HG03066 (cell line): Measurements from ENCODE around the gene CCDC34.

Source experiments
- ATAC-seq: cut with Tn5 transposase; IDR thresholded peaks from one replicate; pipeline ENCODE4 v1.9.1; 2021; ENCODE audit warnings: low read depth; ENCODE audit not compliant: unreplicated experiment

Gene CCDC34

DNA sequence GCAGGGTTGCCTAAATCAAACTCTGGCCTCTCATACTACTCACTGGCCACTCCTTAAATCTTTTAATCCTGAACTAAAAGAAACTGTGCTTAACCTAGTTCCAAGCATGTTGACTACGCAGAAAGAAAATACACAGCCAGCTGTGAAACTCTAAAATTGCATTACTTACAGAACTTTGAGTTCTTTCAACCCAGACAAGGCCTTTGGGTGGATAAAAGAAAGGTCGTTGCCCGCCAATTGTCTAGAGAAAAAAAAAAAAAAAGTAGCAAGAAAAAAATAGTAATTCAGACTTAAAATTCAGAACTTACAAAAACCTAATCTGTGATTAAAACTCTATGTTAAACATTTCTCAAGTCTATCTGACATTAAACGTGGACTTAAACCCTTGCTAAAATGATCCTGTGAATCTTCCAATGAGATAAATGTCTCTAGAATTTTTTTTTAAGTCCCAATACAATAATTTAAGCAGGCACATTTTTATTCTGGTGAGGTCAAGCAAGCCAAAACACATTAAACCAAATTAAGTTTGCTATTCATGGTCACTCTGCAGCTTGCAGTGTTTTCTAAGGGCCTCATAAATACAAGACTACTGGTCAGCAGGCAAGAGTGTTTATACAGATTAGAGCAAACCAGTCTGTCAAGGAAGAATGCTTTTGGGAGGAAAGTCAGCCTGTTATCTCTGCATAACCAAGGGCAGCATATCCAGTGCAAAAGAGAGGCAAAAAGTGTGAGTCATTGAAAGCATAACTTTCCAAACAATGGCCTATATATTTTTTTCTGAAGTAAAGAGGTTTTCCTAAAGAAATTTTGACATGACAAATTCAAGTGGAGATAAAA lies 29.5 kb upstream of the CCDC34 start:
- ATAC-seq: no peak

DNA sequence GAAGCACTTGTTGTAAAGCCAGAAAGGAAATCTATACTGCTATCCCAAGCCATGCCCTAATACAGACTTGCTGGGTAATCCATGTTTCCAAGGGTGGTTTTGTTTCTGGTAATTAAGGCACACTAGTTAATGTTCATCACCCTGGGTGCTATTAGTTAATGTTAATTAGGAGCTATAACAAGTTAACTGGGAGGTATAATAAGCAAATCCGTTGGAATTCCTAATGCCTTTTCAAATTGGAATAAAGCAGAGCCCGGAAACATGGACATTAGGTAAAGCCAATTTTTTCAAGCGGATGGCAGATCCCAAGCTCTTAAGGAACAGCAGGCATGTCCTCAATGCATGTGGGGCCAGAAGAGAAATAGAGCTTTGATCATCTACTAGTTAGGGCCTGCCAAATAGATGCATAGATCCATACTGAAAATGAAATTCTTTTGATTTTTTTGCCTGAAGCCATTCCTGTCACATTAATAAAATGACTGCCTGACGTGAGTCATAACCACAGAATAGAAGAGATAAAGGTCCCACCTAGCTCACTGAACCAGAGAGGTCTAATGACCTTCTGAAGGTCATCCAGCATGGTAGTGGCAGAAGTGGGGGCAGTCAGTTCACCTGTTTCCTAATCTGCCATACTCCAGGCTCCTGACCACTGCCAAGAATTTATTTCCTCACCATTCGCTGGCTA lies 28.5 kb upstream of the CCDC34 start:
- ATAC-seq: no peak

DNA sequence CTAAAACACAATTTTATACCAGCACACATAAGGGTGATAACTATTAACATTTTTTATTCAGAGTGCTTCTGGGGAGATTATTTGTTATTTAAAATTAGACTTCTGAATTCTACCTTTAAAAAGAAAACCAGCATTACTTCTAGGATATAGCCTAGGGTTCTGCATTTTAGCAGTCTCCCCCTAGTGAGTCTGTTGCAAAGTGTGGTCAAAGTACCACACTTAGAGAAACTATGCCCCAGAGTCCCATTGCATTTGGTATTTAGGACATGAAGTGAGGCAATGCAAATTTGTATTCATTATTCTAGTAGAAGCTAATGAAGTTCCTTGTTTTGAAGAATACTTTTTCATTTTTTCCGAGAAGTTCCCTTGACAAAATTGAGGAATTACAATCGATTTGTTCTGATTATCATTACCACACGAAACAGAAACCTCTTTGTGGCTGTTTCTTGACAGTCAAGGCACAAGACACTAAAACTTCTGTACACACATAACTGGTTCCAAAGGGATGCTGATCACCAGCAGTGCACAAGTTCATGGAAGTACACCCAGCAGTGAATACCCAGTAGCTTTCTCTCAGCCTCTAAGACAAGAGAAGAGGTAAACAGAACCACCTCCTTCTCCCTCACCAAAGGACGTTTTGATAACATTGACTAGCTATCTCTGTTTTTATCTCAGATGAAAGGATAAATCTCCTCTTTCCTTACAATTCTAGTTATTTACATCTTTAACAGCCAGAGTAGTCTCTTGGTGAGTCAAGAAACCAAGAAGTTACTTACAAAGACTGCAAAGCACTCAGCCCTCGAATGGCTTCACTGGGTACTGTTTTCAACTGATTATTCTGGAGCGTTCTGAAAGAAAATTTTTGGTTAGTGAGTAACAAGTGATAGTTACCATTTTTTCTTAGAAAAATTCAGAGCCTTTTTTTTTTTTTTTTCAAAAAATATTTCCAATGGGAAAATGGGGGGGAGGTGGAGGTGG lies 27.6 kb upstream of the CCDC34 start:
- no peak for ATAC-seq

DNA sequence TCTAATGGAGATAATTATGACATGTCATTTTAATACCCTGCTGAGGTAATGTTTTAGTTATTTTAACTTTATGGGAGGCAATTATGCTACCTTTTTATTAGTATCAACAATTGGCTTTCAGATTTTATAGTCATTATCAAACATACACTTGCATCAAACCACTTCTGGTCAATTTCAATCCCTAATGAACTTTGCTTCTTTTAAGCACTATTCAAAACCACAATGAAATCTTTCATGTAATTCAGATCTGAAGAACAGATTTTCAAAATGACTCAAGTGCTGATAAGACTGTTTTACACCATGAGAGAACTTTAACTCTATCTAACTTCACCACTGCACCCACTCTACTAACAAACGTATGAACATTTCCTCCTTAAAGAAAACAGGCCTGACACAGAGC lies 25.9 kb upstream of the CCDC34 start:
- no peak for ATAC-seq

DNA sequence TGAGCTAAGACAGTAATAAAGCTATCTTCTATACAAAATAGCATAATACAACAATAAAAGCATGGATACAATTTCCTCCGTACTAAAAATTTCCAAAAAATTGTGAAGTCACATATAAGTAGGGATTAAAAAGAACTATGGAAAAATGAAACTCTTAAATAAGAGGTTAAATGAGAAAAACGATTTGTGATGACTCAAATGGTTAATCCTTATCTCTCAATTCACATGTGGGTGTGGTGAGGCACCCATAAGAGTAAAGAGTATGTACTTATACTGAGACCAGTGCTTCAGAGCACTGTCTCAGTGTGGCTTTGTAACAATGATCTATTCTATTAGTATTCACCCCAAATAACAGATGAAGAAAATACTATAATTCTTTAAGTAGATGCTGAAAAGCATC lies 25.0 kb upstream of the CCDC34 start:
- ATAC-seq: no peak

DNA sequence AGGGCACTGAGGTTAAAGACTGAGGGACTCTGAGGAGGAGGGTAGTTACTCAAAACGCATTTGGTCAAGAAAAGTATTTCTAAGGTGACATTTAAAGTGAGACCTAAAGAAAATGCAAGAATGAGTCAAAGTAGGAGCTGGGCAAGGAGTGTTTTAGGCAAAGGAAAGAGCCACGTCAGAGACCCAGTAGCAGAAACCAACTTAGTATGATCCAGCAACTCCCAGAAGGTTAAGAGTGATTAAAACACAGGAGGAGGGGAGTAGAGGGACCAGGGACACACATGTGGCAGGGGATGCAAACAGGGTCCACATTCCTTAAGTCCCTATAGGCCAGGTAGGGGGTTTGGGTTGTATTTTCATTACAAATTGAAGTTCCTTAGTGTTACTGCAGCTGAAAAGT lies 24.3 kb upstream of the CCDC34 start:
- ATAC-seq: no peak

DNA sequence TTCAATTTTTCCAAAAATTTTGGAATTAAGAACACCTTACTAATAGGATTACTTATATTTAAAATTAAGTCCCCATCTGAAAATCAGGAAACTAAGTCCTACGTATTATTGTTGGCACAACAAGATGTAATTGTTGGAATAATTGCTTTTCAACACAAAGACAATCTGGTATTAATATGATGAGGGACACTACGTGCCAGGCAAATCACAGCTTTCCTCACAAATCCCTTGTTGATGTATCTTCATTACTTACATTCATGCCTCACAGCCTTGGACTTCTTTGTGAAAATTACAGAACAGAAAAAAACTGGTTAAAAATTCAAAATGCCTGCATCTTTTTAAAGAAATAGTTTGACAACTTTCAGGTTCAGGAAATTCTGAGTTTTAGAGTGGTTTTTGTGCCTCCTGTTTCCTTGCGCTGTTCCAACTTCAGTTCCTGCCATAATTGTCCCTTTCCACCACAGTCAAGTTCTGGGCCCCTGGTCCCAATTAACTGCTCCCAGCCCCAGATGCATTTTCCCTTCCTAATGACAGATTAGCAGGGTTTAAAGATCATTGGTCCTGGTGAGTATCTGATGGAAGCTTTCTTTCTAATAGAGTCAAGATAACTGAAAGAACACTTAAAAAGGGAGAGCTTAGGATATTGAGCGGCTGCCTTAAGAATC lies 23.3 kb upstream of the CCDC34 start:
- ATAC-seq: no peak

DNA sequence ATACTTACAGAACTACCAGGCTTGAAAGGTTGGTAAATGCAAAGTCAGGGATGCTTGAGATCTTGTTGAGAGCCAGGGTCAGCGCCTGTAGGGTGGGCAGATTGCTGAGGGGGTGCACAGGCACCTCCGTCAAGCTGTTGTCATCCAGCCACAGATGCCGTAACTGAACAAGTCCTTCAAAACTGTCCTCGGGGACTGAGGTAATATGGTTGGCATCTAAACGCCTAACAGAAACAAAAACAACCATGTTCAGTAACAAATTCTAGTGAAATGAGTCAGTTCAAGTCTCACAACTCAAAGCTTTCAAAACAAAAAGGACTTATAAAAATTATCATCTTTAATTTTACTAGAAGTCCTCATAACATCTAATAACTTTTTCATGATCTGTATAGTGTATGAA lies 22.2 kb upstream of the CCDC34 start:
- no peak for ATAC-seq

DNA sequence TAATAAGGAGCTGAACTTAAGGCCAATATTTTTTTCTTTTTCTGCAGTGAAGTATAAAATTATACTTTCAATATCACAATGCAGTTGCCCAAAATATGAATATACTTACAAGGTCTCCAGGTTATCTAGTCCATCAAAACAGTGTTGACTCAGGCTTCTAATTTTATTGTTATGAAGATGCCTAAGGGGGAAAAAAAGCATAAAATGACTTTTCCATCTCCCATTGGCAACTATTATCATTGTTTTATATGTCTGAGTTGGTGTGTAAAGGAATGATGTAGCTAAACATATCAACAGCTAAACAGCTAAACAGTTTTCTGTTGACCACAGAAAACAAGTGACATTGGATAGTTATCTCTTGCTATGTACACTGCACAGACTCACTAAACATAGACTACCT lies 21.2 kb upstream of the CCDC34 start:
- ATAC-seq: no peak

DNA sequence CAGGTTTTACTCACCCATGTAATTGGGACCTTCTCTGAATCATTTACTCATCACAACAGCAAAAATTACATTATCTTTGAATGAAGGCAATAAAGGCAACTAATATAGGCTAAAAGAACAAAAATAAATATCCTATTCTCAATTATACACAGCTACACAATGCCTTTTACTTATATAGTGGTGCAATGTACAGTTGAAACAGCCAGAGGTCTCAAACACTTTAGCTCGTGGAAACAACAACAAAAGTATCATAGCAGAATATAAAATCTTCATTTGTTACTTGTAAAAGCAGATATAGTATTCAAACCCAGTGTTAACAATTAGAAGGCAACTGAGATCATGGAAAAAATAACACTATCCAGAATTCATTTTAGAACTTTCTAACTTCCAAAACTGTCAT lies 20.6 kb upstream of the CCDC34 start:
- no peak for ATAC-seq

DNA sequence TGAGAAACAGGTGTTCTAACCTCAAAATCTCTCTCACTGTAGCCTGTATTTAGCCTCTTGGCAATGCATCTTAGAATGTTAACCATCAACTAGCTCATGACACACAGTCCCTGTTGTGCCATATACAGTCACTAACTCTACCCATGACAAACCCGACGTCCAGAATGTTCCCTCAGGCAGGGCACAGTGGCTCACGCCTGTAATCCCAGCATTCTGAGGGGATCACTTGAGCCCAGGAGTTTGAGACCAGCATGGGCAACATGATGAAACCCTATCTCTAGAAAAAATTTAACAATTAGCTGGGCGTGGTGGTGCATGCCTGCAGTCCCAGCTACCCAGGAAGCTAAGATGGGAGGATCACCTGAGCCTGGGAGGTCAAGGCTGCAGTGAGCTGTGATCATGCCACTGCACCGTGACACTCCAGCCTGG lies 18.2 kb upstream of the CCDC34 start:
- no peak for ATAC-seq

DNA sequence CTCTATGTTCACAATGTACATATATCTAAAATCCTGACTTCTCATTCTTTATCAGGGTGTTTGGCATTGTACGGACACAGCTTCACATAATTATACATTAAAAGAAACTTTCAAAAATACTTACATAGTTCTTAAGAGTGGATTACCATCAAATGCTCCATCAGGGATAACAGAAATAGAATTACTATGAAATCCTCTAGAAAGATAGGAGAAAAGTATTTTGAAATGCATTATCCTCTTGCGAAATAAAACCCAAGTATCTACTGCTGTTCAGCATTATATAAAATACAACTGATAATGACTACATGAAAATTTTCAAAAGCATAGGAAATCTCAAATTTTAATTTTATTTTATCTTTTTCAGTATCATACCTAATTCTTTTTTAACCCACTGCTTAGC lies 17.8 kb upstream of the CCDC34 start:
- no peak for ATAC-seq

DNA sequence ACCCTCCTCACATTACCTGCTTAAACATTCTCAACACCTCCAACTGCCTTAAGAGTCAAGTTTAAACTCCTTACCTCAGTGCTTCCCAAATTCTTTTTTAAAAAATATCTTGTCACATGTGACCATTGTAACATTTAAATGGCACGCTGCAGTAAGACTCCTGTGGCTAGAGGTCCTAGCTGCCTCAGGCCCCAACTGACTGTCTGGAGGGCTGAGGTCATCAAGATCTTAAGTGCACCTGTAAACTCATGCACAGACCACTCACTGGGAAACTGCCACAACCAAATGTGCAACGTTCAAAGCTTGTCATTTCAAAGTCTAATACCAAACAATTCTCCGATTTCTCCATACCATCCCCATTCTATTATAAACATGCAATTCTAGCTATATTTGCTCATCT lies 16.4 kb upstream of the CCDC34 start:
- ATAC-seq: no peak

DNA sequence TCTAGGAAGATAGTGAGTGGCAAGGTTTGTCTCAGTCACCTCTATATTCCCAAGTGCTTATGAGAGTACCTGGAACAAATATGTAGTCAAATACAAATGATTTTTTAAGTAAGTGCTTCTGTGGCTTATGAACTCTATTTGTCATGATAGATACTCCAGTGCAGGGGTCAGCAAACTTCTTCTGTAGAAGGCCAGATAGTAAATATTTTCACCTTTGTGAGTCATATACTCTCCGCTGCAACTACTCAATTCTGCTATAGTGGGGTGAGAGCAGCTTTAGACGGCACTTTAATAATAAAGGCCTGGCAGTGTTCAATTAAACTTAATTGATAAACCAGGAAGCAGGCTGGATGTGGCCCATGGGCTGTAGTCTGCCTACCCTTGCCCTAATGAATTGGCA lies 12.4 kb upstream of the CCDC34 start:
- ATAC-seq: no peak

DNA sequence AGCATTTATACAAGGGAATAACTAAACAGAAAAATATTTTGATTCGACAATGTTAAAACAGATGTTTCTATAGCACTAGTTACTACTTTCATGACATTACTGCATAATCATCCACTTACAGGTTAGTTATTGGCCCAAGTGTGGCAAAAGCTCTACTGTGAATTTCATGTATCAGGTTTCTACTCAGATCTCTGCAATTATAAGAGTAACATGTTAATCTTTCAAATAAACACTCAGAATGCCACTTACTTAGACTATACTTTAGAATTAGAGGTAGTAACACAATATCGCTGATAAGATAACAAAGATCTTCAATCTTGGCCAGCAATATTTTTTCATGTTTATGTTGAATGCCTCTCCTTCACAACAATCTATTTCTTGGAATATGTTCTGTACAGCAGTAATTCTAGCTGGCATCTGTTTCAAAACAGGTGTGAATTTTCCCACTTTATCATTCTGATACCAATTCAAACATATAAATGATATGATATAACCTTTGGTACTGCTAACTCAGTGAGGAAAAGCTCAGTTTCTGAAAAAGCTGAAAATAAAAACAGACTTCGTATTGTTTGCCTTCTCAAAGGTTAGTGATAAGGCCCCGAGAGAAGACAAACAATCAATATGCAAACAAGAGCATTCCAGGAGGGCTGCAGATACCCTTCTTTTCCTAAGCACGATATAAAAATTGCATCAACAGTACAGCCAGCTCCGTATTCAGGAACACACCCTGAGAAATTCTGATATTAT lies 11.0 kb upstream of the CCDC34 start:
- no peak for ATAC-seq

DNA sequence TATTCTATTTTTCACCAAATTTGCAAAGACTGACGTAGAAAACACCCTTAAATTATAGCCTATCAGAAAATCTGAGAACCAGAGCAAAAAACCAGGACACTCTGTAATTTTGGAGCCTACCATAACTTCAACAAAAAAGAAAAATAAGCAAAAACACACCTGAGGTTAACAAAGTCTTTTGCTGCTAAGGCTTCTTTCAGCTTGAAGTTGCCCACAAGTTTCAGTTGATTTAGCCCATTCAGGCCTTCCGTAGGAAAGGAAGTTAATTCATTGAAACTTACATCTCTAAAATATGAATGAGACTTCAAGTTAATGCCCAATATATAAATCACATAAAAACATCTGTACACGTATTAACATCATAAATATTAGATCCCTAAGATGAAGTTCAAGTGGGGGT lies 10.4 kb upstream of the CCDC34 start:
- ATAC-seq: no peak

DNA sequence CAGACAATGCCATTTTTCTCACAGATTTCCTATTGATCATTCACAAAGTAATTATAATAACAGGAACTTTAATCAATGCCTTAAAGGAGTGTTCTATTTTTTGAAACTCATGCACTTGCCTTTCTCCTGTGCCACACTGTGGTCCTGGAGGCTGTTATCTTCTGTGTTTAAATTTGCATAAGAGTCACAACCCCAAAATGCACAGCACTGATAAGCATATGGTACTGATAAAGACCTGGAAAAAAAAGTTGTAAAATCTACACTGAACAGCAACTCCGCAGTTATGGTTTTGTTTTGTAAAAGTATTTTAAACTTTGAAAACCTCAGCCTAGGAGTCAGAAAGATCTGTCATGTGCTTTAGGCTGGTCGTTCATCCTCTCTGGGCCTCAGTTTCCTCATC lies 9.1 kb upstream of the CCDC34 start:
- no peak for ATAC-seq

DNA sequence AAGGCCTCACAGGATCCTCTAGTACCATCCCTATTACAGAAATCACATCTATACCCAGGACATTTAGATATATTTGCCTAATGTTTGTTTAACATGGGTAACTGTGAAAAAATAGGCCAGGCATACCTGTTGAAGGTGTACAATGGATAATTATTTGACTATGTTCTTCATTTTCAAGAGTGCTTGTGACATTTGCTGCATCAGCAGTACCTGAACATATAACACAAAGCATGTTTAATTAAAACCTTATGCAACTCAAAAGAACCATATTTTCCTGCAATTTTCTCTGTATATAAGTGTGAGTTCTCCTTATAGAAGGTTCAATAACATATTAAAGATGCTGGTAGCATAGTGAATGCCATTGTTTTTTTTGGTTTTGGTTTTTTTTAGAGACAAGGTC lies 8.5 kb upstream of the CCDC34 start:
- ATAC-seq: no peak

DNA sequence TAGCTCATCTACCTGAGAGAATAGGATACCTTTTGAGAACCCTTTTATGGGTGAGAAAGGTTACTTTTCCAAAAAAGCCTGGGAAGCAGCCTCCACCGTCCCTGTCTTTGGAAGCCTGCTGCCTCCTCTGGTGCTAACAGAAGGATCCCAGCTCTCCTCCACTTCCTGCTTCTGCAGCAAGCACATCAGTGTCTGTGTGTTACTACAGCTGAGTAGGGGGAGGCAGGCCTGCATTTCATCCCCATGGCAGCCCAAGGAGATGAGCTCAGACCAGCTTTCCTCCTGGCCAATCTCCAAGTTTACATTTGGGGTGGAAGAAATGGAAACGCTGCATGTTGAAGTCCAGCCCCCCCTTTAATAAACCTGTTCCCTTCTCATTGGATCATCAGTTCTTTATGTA lies 7.4 kb upstream of the CCDC34 start:
- ATAC-seq: no peak

DNA sequence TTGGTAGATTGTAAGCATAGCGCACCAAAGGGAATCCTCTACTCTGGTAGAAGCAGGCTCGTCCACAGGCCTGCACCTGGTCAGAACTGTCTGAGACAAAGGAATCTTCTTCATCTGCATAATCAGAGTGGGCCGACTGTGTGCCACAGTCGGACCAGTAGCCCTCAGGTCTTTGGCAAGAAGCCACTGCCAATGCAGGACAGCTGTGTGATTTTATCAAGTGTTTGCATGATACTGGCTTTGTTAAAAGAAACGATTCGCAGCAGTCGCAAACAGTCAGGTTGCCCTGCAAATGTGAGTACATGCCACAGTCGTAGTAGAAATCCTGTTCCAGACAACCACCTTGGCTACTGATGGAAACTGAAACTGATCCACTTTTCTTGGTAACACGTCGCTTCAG lies 4.9 kb upstream of the CCDC34 start:
- ATAC-seq: no peak
